ENCODE data around the gene FEN1. TPM values are rescaled to one million over a fixed set of nuclear protein-coding genes. Genes with fewer than 3 reads are reported as not detected.
A peak's percentile ranks its signal among the peaks of the same experiment; 100 is the strongest.

The FEN1 gene
- polyA plus RNA-seq, 3 donors = 3.5 to 6.4 (median 4.3) TPM

- Histone ChIP-seq H3K4me1 (ENCODE audit: control insufficient read depth in 1 of 2, insufficient read depth in 2 of 2, low read length in 2 of 2) (peaks cover 53 to 61% of the 10 kb centered on the region in 2 donors), H4K20me1 (ENCODE audit: insufficient read depth, low read length) (no peaks in the 10 kb centered on the region), H3K4me3 (replicated peaks in 1 of 3; ENCODE audit: low read depth in 2 of 3, low read length in 3 of 3) (peak overlapping the region; percentile 42 to 77 (median 63)), H3K36me3 (replicated peaks in 1 of 2; ENCODE audit: control insufficient read depth in 1 of 2, insufficient read depth in 2 of 2, low read length in 2 of 2) (no peaks in the 10 kb centered on the region), H3K27me3 (ENCODE audit: control insufficient read depth in 2 of 2, insufficient read depth in 2 of 2, low read length in 2 of 2) (peaks cover 0 to 15% of the 10 kb centered on the region in 2 donors), H3K9me3 (replicated peaks in 1 of 2; ENCODE audit: control insufficient read depth in 1 of 2, insufficient read depth in 1 of 2, low read length in 2 of 2) (no peaks in the 10 kb centered on the region), H2AFZ (ENCODE audit: insufficient read depth, low read depth, low read length, poor library complexity, severe bottlenecking) (peak overlapping the region; percentile 92), H3K27ac (ENCODE audit: low read depth in 1 of 2, low read length in 2 of 2) (peak overlapping the region in 1 of 2 donors; percentile 59), H3K4me2 (replicated peaks; ENCODE audit: extremely low read depth, low read length, poor library complexity, severe bottlenecking) (peak overlapping the region; percentile 97), H3K9ac (ENCODE audit: insufficient read depth, low read length, poor library complexity, severe bottlenecking) (peak overlapping the region; percentile 64), H3K79me2 (ENCODE audit: insufficient read depth, low read length) (peaks cover 20% of the 10 kb centered on the region)
- Mint-ChIP-seq H3K36me3 (peaks cover 5 to 7% of the 10 kb centered on the region in 2 donors), H3K9me3 (peaks cover 0 to 3% (median 0%) of the 10 kb centered on the region in 7 donors), H3K4me3 (peak overlapping the region; percentile 88 to 95), H3K4me1 (peaks cover 57% of the 10 kb centered on the region), H3K27me3 (ENCODE audit: low read depth in 3 of 3) (peaks cover 17 to 21% (median 18%) of the 10 kb centered on the region in 3 donors), H3K27ac (peak overlapping the region in 6 of 7 donors; percentile 46 to 86 (median 72))
- TF ChIP-seq CTCF (IDR thresholded peaks at IDR 0.05) = no peak
- DNase-seq = no peak
- intact Hi-C loops (cut with micrococcal nuclease) = no loop called here
- 2% methylated on average over 11 of the region's 16 CpGs for WGBS (ENCODE audit: insufficient coverage)
Observed at GRCh38 chr11:61828379-61828628, 35.6 kb downstream of the FEN1 start.

GRCh38 chr11:61828629-61829407 is 36.1 kb downstream of the FEN1 start:
- Histone ChIP-seq H3K79me2 (ENCODE audit: insufficient read depth, low read length) (peaks cover 25% of the 10 kb centered on the region), H3K27ac (ENCODE audit: low read depth in 1 of 2, low read length in 2 of 2) (no peak overlapping the region), H3K4me3 (replicated peaks in 1 of 3; ENCODE audit: low read depth in 2 of 3, low read length in 3 of 3) (peak overlapping the region; percentile 42 to 77 (median 63)), H3K4me1 (ENCODE audit: control insufficient read depth in 1 of 2, insufficient read depth in 2 of 2, low read length in 2 of 2) (peaks cover 54 to 65% of the 10 kb centered on the region in 2 donors), H4K20me1 (ENCODE audit: insufficient read depth, low read length) (no peaks in the 10 kb centered on the region), H3K36me3 (replicated peaks in 1 of 2; ENCODE audit: control insufficient read depth in 1 of 2, insufficient read depth in 2 of 2, low read length in 2 of 2) (no peaks in the 10 kb centered on the region), H3K9me3 (replicated peaks in 1 of 2; ENCODE audit: control insufficient read depth in 1 of 2, insufficient read depth in 1 of 2, low read length in 2 of 2) (no peaks in the 10 kb centered on the region), H3K27me3 (ENCODE audit: control insufficient read depth in 2 of 2, insufficient read depth in 2 of 2, low read length in 2 of 2) (peaks cover 0 to 15% of the 10 kb centered on the region in 2 donors), H3K9ac (ENCODE audit: insufficient read depth, low read length, poor library complexity, severe bottlenecking) (peak overlapping the region; percentile 64), H2AFZ (ENCODE audit: insufficient read depth, low read depth, low read length, poor library complexity, severe bottlenecking) (peak overlapping the region; percentile 92), H3K4me2 (replicated peaks; ENCODE audit: extremely low read depth, low read length, poor library complexity, severe bottlenecking) (peak overlapping the region; percentile 97)
- Mint-ChIP-seq H3K4me1 (peaks cover 60% of the 10 kb centered on the region), H3K27me3 (ENCODE audit: low read depth in 3 of 3) (peaks cover 17 to 21% (median 18%) of the 10 kb centered on the region in 3 donors), H3K4me3 (peak overlapping the region; percentile 88 to 95), H3K36me3 (peaks cover 5 to 7% of the 10 kb centered on the region in 2 donors), H3K9me3 (peaks cover 0 to 3% (median 0%) of the 10 kb centered on the region in 7 donors), H3K27ac (peak overlapping the region in 4 of 7 donors; percentile 46 to 86 (median 62))
- DNase-seq = no peak
- TF ChIP-seq CTCF (IDR thresholded peaks at IDR 0.05) = peak; percentile 23
- intact Hi-C loops (cut with micrococcal nuclease) = no loop called here
- under 1% methylated on average over 52 of the region's 55 CpGs for WGBS (ENCODE audit: insufficient coverage)

Data from CD14-positive monocyte (primary cell).